Testis (tissue), 3 donors: ENCODE measurements around the gene C1orf21. TPM values are rescaled to one million over a fixed set of nuclear protein-coding genes. Genes with fewer than 3 reads are reported as not detected.

ENCODE experiments used
- DNase-seq: peaks from one replicate; pipeline ENCODE4 v3.0.0-alpha.2; 2019
- H3K27ac ChIP-seq, 2 donors: fragments of 200-600 bp; sonication (generic); one replicate each; pipeline ENCODE4 v1.5.1; 2019
- H3K27me3 ChIP-seq: fragments of 200-600 bp; sonication (generic); one replicate; pipeline ENCODE4 v1.5.1; 2019
- H3K36me3 ChIP-seq: fragments of 200-600 bp; sonication (generic); one replicate; pipeline ENCODE4 v1.5.1; 2017; ENCODE audit warnings: low read depth; ENCODE audit errors: missing control alignments
- H3K4me1 ChIP-seq: fragments of 200-600 bp; sonication (generic); one replicate; pipeline ENCODE4 v1.5.1; 2019
- H3K4me3 ChIP-seq, 2 donors: fragments of 200-600 bp; sonication (generic); one replicate each; pipeline ENCODE4 v1.5.1; 2017 to 2019
- H3K9me3 ChIP-seq: fragments of 200-600 bp; sonication (generic); one replicate; pipeline ENCODE4 v1.5.1; 2017
- POLR2A ChIP-seq: fragments of 450-650 bp; IDR thresholded peaks from one replicate; pipeline ENCODE4 v1.6.1; 2017; ENCODE audit warnings: antibody characterized with exemption, mild to moderate bottlenecking, moderate library complexity
- WGBS, 2 donors: methylation state at CpG; one replicate each; pipeline ENCODE4 v1.1.5; 2018; 5-methylcytosine and 5-hydroxymethylcytosine counted together
- intact Hi-C: fragments of 100-400 bp; cut with DNase I; formaldehyde crosslinking; loops from one replicate; pipeline ENCODE4 v1.15.1; 2023; ENCODE audit warnings: low total_unique reads
- polyA plus RNA-seq: library from polyadenylated mRNA; stranded (reverse); fragments of 350-450 nt; fragmentation: Illumina TruSeq; extraction: RNeasy Lipid Tissue Mini Kit (QIAGEN cat#74804); gene quantifications from one replicate; pipeline ENCODE4 v1.2.3, GENCODE V29; 2014; ENCODE audit warnings: low read depth, low replicate concordance; ENCODE audit not compliant: insufficient read depth
- total RNA-seq, 2 donors: library from RNA; depleted of rRNA; stranded (reverse); fragments of >200 nt; gene quantifications; one replicate each; pipeline ENCODE4 v1.2.3, GENCODE V29; 2016
- TF ChIP-seq, protein P1 (sequence below), 3 experiments: fragments of 450-650 bp in 2 of 3; fragments of 200-600 bp in 1 of 3; sonication (generic) in 1 of 3; IDR thresholded peaks; one replicate each; pipeline ENCODE4 v1.5.1; 2016 to 2019; ENCODE audit warnings: antibody characterized with exemption in 3 of 3, mild to moderate bottlenecking in 2 of 3, moderate library complexity in 1 of 3

C1orf21 gene
- total and polyA plus RNA-seq, 3 donors from 2014 or later: 13.9 to 17.2 (median 16.0) TPM

DNA sequence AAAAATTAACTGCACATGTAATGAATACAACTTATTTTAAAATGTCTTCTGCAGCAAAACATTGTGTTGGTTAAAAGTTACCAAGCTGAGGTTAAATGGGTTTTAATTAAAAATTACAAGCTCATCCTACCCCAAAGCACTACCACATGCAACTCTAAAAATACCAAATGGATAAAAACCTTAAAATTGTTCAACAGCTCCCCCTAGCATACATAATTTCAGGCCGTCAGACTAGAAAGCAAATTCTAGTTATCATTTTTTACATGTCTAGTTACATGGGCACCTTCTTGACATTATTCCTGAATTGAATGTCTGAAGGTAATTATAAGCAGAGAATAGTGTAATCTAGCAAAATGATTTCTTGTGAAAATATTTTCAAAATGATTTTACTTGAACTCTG is 176.5 kb downstream of the C1orf21 start:
- intact Hi-C loops: no loop called here
- Histone ChIP-seq H3K27me3 (no peaks in the 10 kb centered on the region), H3K4me1 (peaks cover 17% of the 10 kb centered on the region), H3K4me3 (no peak overlapping the region), H3K9me3 (no peaks in the 10 kb centered on the region), H3K27ac (no peak overlapping the region), H3K36me3 (no peaks in the 10 kb centered on the region)
- TF ChIP-seq POLR2A: no peak
- TF ChIP-seq, protein P1, sequence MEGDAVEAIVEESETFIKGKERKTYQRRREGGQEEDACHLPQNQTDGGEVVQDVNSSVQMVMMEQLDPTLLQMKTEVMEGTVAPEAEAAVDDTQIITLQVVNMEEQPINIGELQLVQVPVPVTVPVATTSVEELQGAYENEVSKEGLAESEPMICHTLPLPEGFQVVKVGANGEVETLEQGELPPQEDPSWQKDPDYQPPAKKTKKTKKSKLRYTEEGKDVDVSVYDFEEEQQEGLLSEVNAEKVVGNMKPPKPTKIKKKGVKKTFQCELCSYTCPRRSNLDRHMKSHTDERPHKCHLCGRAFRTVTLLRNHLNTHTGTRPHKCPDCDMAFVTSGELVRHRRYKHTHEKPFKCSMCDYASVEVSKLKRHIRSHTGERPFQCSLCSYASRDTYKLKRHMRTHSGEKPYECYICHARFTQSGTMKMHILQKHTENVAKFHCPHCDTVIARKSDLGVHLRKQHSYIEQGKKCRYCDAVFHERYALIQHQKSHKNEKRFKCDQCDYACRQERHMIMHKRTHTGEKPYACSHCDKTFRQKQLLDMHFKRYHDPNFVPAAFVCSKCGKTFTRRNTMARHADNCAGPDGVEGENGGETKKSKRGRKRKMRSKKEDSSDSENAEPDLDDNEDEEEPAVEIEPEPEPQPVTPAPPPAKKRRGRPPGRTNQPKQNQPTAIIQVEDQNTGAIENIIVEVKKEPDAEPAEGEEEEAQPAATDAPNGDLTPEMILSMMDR (IDR thresholded peaks at IDR 0.05): peak; percentile 34 to 52 (median 41)
- DNase-seq: no peak
- WGBS, 2 donors: 29 to 41% methylated on average over 1 of the region's 1 CpG

DNA sequence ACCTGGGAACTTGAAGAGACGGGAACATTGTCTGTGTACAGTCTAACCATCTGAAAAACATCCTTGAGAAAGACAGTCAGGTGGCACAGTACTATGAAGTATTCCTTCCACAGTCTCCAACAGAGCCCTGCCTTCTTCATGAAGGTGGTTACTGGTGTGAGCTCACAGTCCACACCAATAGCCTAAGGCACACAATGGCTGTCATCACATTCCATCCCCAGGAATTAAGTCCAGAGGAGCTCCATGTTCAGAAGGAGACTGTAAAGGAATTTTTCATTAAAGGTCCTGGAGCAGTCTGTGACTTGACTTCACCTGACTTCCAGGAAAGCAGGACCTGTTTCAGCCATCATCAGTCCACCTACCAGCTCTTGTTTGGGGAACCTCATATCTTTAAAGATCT is 180.2 kb downstream of the C1orf21 start:
- WGBS, 2 donors: 95 to 100% methylated on average over 1 of the region's 1 CpG
- Histone ChIP-seq H3K9me3 (no peaks in the 10 kb centered on the region), H3K27ac (no peak overlapping the region), H3K27me3 (no peaks in the 10 kb centered on the region), H3K4me3 (no peak overlapping the region), H3K4me1 (peaks cover 12% of the 10 kb centered on the region), H3K36me3 (no peaks in the 10 kb centered on the region)
- intact Hi-C loops: no loop called here
- no peak for TF ChIP-seq POLR2A
- TF ChIP-seq, protein P1 (IDR thresholded peaks at IDR 0.05): no peak
- DNase-seq: no peak

DNA sequence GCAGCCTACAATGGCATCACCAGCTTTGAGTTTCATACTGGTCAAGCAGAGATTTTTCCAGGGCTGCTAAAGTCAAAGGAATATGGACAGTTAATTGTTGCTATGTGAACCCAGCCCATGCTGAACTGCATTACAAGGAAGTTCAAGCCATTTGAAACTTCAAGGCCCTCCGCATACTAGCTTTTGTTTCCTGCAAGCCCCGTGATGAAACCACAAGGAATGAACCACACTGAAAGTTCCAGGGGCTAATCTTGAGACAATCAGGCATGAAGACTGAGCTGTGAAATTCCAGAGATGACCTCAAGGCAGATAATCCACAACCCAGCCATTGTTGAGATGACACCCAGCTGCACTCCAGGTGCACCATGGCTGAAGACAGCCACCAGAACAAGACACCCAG is 180.8 kb downstream of the C1orf21 start:
- intact Hi-C loops: no loop called here
- Histone ChIP-seq H3K4me3 (no peak overlapping the region), H3K27me3 (no peaks in the 10 kb centered on the region), H3K36me3 (no peaks in the 10 kb centered on the region), H3K27ac (no peak overlapping the region), H3K4me1 (peaks cover 5% of the 10 kb centered on the region), H3K9me3 (no peaks in the 10 kb centered on the region)
- TF ChIP-seq POLR2A: no peak
- TF ChIP-seq, protein P1 (IDR thresholded peaks at IDR 0.05): no peak
- DNase-seq: no peak
- WGBS, 2 donors: 51 to 76% methylated on average over 2 of the region's 2 CpGs

DNA sequence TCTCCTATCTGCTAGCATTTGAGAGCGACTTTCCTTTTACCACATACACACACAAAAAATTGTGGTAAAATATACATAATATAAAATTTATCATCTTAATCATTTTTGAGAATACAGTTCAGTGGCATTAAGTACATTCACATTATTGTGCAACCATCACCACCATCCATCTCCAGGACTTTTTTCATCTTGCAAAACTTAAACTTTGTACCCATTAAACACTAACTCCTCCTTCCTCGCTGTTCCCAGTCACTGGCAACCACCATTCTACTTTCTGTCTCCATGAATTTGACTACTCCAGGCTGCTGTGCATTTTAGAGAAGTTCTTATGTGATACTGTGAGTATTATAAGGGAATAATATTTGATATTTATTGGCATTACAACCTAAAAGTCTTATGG is 181.3 kb downstream of the C1orf21 start:
- H3K27me3 ChIP-seq: no peaks in the 10 kb centered on the region
- intact Hi-C loops: no loop called here
- no peak for DNase-seq
- H3K36me3 ChIP-seq: no peaks in the 10 kb centered on the region
- H3K4me1 ChIP-seq: peaks cover under 1% of the 10 kb centered on the region
- H3K27ac ChIP-seq: no peak overlapping the region
- H3K4me3 ChIP-seq: no peak overlapping the region
- 95 to 97% methylated on average over 2 of the region's 2 CpGs for WGBS, 2 donors
- TF ChIP-seq, protein P1 (IDR thresholded peaks at IDR 0.05): no peak
- TF ChIP-seq POLR2A: no peak
- no peaks in the 10 kb centered on the region for H3K9me3 ChIP-seq

GRCh38 chr1:184569106-184569505 is 182.3 kb downstream of the C1orf21 start:
- 79 to 90% methylated on average over 4 of the region's 4 CpGs for WGBS, 2 donors
- H3K27me3 ChIP-seq: no peaks in the 10 kb centered on the region
- no peak overlapping the region for H3K27ac ChIP-seq
- no peaks in the 10 kb centered on the region for H3K4me1 ChIP-seq
- H3K36me3 ChIP-seq: no peaks in the 10 kb centered on the region
- intact Hi-C loops: no loop called here
- DNase-seq: no peak
- H3K9me3 ChIP-seq: no peaks in the 10 kb centered on the region
- no peak for TF ChIP-seq POLR2A
- TF ChIP-seq, protein P1 (IDR thresholded peaks at IDR 0.05): no peak
- H3K4me3 ChIP-seq: no peak overlapping the region
